OCI-LY7 (cell line): ENCODE data around the gene GPD2. TPM values are rescaled to one million over a fixed set of nuclear protein-coding genes. Genes with fewer than 3 reads are reported as not detected.

Experiments
- BruUV-seq: library from RNA; stranded (reverse); fragments of 400-500 nt; replicated peaks from 2 replicates; lab custom pipeline; 2021; lab: Mats Ljungman, UMichigan
- CTCF ChIA-PET: fragments of 300-600 bp; sonication (Branson Sonifier 250); formaldehyde crosslinking; loops from one replicate; lab custom pipeline; 2022; ENCODE audit warnings: antibody characterized with exemption; ENCODE audit not compliant: unreplicated experiment; lab: Charles Lee
- POLR2A ChIA-PET: fragments of 300-600 bp; sonication (Branson Sonifier 250); formaldehyde crosslinking; loops from one replicate; lab custom pipeline; 2022; ENCODE audit warnings: antibody characterized with exemption; lab: Charles Lee
- DNase-seq: peaks from one replicate; pipeline ENCODE4 v3.0.0-alpha.2; 2015; ENCODE audit warnings: low spot score
- H2AFZ ChIP-seq: fragments of 200-600 bp; sonication (generic), shearing (Covaris generic); 2 replicates; pipeline ENCODE4 v1.6.1; 2014; ENCODE audit warnings: mild to moderate bottlenecking, antibody characterized with exemption, low read length, moderate library complexity
- H3K27ac ChIP-seq: fragments of 200-600 bp; sonication (generic); 2 replicates; pipeline ENCODE4 v1.5.1; 2014; ENCODE audit warnings: mixed run types, low read depth, mild to moderate bottlenecking, moderate library complexity, low read length, inconsistent platforms; ENCODE audit not compliant: poor library complexity, severe bottlenecking
- H3K36me3 ChIP-seq: fragments of 200-600 bp; sonication (generic); 2 replicates; pipeline ENCODE4 v1.6.1; 2014; ENCODE audit warnings: mild to moderate bottlenecking, antibody characterized with exemption, low read length, moderate library complexity, mixed read lengths; ENCODE audit not compliant: insufficient read depth
- H3K4me1 ChIP-seq: fragments of 200-600 bp; sonication (generic); 2 replicates; pipeline ENCODE4 v1.5.1; 2014; ENCODE audit warnings: mild to moderate bottlenecking, low read length; ENCODE audit not compliant: insufficient read depth, poor library complexity, severe bottlenecking
- H3K4me2 ChIP-seq: fragments of 200-600 bp; sonication (generic); 2 replicates; pipeline ENCODE4 v1.6.1; 2014; ENCODE audit warnings: mild to moderate bottlenecking, low read length
- H3K4me3 ChIP-seq: fragments of 200-600 bp; sonication (generic); 2 replicates; pipeline ENCODE4 v1.5.1; 2014; ENCODE audit warnings: mild to moderate bottlenecking, low read depth, low read length; ENCODE audit not compliant: poor library complexity, severe bottlenecking
- H3K79me2 ChIP-seq: fragments of 200-600 bp; sonication (generic); 2 replicates; pipeline ENCODE4 v1.6.1; 2016; ENCODE audit warnings: low read depth, mild to moderate bottlenecking, low read length, moderate library complexity, mixed read lengths; ENCODE audit not compliant: insufficient read depth
- H3K9me2 ChIP-seq: fragments of 200-600 bp; sonication (generic); 2 replicates; pipeline ENCODE4 v1.6.1; 2016; ENCODE audit warnings: mild to moderate bottlenecking, low read length, mixed read lengths; ENCODE audit not compliant: insufficient read depth
- H3K9me3 ChIP-seq: fragments of 200-600 bp; sonication (generic); 2 replicates; pipeline ENCODE4 v1.6.1; 2014; ENCODE audit warnings: mild to moderate bottlenecking, mixed run types, low read length, mixed read lengths
- H4K20me1 ChIP-seq: fragments of 200-600 bp; sonication (generic); 2 replicates; pipeline ENCODE4 v1.6.1; 2014; ENCODE audit warnings: mild to moderate bottlenecking, antibody characterized with exemption, low read length, moderate library complexity, mixed read lengths; ENCODE audit not compliant: insufficient read depth
- EZH2phosphoT487 ChIP-seq: fragments of 200-600 bp; sonication (generic); IDR thresholded peaks from 2 replicates; pipeline ENCODE4 v1.6.1; 2018; ENCODE audit warnings: low read depth, borderline replicate concordance, mild to moderate bottlenecking, mixed run types, antibody characterized with exemption, low read length, moderate library complexity, mixed read lengths
- intact Hi-C: fragments of 100-400 bp; cut with micrococcal nuclease; formaldehyde crosslinking; loops from one replicate; pipeline ENCODE4 v1.10.0; 2022; ENCODE audit not compliant: unreplicated experiment
- total RNA-seq, 2 experiments: library from RNA; depleted of rRNA in 1 of 2; stranded (reverse); fragments of >200 nt in 1 of 2; shearing (Covaris generic) in 1 of 2; gene quantifications; 2 replicates each; pipeline ENCODE4 v1.2.3, GENCODE V29; 2014 to 2022
- TF ChIP-seq, protein P1 (sequence below): fragments of 200-600 bp; sonication (generic); conservative IDR thresholded peaks from 2 replicates; pipeline ENCODE4 v1.5.1; 2014; ENCODE audit warnings: mild to moderate bottlenecking, antibody characterized with exemption, low read length, moderate library complexity, mixed read lengths

GPD2 gene
- total RNA-seq, 2 experiments from 2014 or later: 6.6 to 20.2 TPM

DNA sequence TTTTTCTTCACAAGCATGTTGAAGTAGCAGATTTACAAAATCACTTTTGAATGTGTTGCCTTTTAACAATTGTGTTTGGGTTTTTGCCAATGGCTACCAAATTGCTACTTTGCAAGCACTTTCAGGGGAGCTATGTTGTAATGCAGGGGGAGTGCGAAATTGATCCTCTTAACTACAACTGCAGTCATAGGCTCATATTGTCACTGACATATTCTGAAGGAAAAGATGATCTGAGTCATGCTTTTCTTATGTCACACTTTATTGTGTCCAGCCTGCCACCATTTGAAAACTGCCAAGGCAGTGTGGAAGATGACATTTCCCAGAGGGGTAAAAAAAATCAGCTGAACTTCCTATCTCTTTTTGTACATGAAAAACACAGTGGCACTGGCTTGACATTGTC, 74.9 kb downstream of the GPD2 start:
- TF ChIP-seq EZH2phosphoT487: no peak
- TF ChIP-seq, protein P1, sequence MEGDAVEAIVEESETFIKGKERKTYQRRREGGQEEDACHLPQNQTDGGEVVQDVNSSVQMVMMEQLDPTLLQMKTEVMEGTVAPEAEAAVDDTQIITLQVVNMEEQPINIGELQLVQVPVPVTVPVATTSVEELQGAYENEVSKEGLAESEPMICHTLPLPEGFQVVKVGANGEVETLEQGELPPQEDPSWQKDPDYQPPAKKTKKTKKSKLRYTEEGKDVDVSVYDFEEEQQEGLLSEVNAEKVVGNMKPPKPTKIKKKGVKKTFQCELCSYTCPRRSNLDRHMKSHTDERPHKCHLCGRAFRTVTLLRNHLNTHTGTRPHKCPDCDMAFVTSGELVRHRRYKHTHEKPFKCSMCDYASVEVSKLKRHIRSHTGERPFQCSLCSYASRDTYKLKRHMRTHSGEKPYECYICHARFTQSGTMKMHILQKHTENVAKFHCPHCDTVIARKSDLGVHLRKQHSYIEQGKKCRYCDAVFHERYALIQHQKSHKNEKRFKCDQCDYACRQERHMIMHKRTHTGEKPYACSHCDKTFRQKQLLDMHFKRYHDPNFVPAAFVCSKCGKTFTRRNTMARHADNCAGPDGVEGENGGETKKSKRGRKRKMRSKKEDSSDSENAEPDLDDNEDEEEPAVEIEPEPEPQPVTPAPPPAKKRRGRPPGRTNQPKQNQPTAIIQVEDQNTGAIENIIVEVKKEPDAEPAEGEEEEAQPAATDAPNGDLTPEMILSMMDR: no peak
- Histone ChIP-seq H3K9me2 (no peaks in the 10 kb centered on the region), H3K27ac (no peak overlapping the region), H3K79me2 (no peaks in the 10 kb centered on the region), H2AFZ (no peak overlapping the region), H3K4me3 (no peak overlapping the region), H3K4me1 (peaks cover 4% of the 10 kb centered on the region), H3K36me3 (no peaks in the 10 kb centered on the region), H3K4me2 (no peak overlapping the region), H4K20me1 (no peaks in the 10 kb centered on the region), H3K9me3 (no peaks in the 10 kb centered on the region)
- CTCF ChIA-PET: no interaction called here
- no peak for DNase-seq
- POLR2A ChIA-PET: no interaction called here
- no TSS peak for BruUV-seq
- intact Hi-C loops: no loop called here

DNA sequence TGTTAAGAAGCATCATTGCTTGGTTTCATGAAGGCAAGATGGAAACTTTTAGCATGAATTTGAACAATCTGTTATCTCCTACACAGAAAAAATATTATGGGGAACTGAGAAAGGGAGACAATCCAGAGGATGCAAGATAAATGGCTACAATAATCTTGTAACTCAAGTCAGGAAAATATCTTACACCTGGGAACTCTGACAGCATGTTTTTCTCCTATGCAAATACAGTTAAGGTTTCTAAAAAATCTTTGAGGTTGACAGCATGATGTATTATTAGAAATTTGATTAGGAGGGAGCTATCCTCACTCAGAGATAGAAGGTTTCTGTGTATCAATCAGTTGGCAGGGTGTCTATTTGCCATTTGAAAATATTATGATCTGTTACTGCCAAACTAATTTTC, 75.6 kb downstream of the GPD2 start:
- DNase-seq: no peak
- intact Hi-C loops: no loop called here
- no TSS peak for BruUV-seq
- ChIA-PET POLR2A (interaction anchor here (0.5 kb wide), 1 partner anchor 15 kb away, joined by 3 read pairs; no protein-coding TSS in a partner anchor), CTCF (no interaction called here)
- Histone ChIP-seq H3K4me1 (peaks cover 4% of the 10 kb centered on the region), H3K36me3 (no peaks in the 10 kb centered on the region), H3K9me3 (no peaks in the 10 kb centered on the region), H3K4me2 (no peak overlapping the region), H3K79me2 (no peaks in the 10 kb centered on the region), H3K4me3 (no peak overlapping the region), H2AFZ (no peak overlapping the region), H3K9me2 (no peaks in the 10 kb centered on the region), H3K27ac (no peak overlapping the region), H4K20me1 (no peaks in the 10 kb centered on the region)
- TF ChIP-seq, protein P1: no peak
- no peak for TF ChIP-seq EZH2phosphoT487

DNA sequence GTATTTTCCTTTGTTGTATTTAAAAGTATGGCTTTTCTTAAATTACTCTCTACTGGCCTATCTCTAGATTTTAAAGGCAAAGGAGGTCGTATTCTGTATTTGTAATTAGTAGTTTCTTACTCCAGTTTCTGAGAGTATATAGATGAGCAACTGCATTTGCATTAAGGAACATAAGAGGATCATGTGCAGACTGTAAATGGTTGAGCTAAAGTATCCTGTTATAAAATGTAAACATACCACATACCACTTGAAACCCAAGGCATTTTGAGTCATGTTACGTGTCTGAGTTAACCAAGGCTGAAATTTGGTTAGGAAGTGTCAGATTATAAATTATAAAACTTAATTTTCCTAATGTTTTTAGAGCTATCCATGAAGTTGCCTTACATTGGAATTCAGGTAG, 76.3 kb downstream of the GPD2 start:
- ChIA-PET POLR2A (interaction anchor here (0.5 kb wide), 1 partner anchor 40 kb away, joined by 4 read pairs; no protein-coding TSS in a partner anchor), CTCF (no interaction called here)
- no peak overlapping the region for H3K4me2 ChIP-seq

More for the DNA sequence above, 76.3 kb downstream of the GPD2 start:
- Histone ChIP-seq H3K36me3 (no peaks in the 10 kb centered on the region), H3K4me1 (peaks cover 4% of the 10 kb centered on the region), H3K27ac (no peak overlapping the region), H3K79me2 (no peaks in the 10 kb centered on the region), H3K9me3 (no peaks in the 10 kb centered on the region), H3K9me2 (no peaks in the 10 kb centered on the region), H4K20me1 (no peaks in the 10 kb centered on the region), H3K4me3 (no peak overlapping the region), H2AFZ (no peak overlapping the region)
- intact Hi-C loops: no loop called here
- no TSS peak for BruUV-seq
- TF ChIP-seq, protein P1: no peak
- TF ChIP-seq EZH2phosphoT487: no peak
- DNase-seq: no peak
